Esophagus squamous epithelium (tissue), 5 donors: ENCODE results near the gene DTX4. TPM values are rescaled to one million over a fixed set of nuclear protein-coding genes. Genes with fewer than 3 reads are reported as not detected.

Source experiments
- DNase-seq: peaks from one replicate; lab custom pipeline; 2025; lab: John Stamatoyannopoulos, UW
- H3K27ac ChIP-seq, 4 donors: fragments of 200-600 bp; sonication (generic); one replicate each; pipeline ENCODE4 v1.5.1; 2016 to 2019; ENCODE audit warnings: mild to moderate bottlenecking in 1 of 4
- H3K27me3 ChIP-seq, 4 donors: fragments of 200-600 bp; sonication (generic); 1 replicate in 3 of 4; 2 replicates in 1 of 4; pipeline versions ENCODE4 v1.5.1 to v1.6.0; 2017 to 2021; ENCODE audit warnings: antibody characterized with exemption in 1 of 4
- H3K36me3 ChIP-seq, 3 donors: fragments of 200-600 bp; sonication (generic); one replicate each; pipeline ENCODE4 v1.5.1; 2016 to 2019
- H3K4me1 ChIP-seq, 3 donors: fragments of 200-600 bp; sonication (generic); one replicate each; pipeline ENCODE4 v1.5.1; 2017 to 2019
- H3K4me3 ChIP-seq, 4 donors: fragments of 200-600 bp; sonication (generic); 1 replicate in 3 of 4; 2 replicates in 1 of 4; pipeline ENCODE4 v1.5.1; 2016 to 2019; ENCODE audit warnings: mild to moderate bottlenecking in 2 of 4, moderate library complexity in 1 of 4
- H3K9me3 ChIP-seq, 3 donors: fragments of 200-600 bp; sonication (generic); one replicate each; pipeline ENCODE4 v1.5.1; 2016 to 2019
- CTCF ChIP-seq, 6 experiments: fragments of 450-650 bp in 4 of 6; fragments of 200-600 bp in 2 of 6; sonication (generic) in 2 of 6; IDR thresholded peaks; one replicate each; pipeline ENCODE4 v1.5.1; 2016 to 2019; ENCODE audit warnings: antibody characterized with exemption in 6 of 6, mild to moderate bottlenecking in 4 of 6, moderate library complexity in 4 of 6
- POLR2A ChIP-seq, 4 donors: fragments of 450-650 bp; IDR thresholded peaks; one replicate each; pipeline ENCODE4 v1.6.1; 2017; ENCODE audit warnings: antibody characterized with exemption in 4 of 4, mild to moderate bottlenecking in 4 of 4, moderate library complexity in 3 of 4
- WGBS, 2 donors: methylation state at CpG; one replicate each; pipeline ENCODE4 v1.1.5; 2018; 5-methylcytosine and 5-hydroxymethylcytosine counted together
- intact Hi-C: fragments of 100-400 bp; cut with DNase I; formaldehyde crosslinking; loops from one replicate; pipeline ENCODE4 v1.15.0; 2022
- total RNA-seq, 4 donors: library from RNA; depleted of rRNA; stranded (reverse); fragments of >200 nt; gene quantifications; one replicate each; pipeline ENCODE4 v1.1.0, GENCODE V29; 2016
- donor health status: DM: yes; HTN: yes; CAD: no.

The DTX4 gene
- total RNA-seq, 4 donors from 2014 or later: 2.4 to 8.4 (median 4.6) TPM

- Histone ChIP-seq H3K4me1 (peaks cover 0 to 54% (median 33%) of the 10 kb centered on the region in 3 donors), H3K27ac (no peak overlapping the region), H3K9me3 (no peaks in the 10 kb centered on the region), H3K4me3 (no peak overlapping the region), H3K27me3 (no peaks in the 10 kb centered on the region), H3K36me3 (peaks cover 0 to 54% (median 4%) of the 10 kb centered on the region in 3 donors)
- WGBS, 2 donors: 37 to 59% methylated on average over 4 of the region's 4 CpGs
- DNase-seq: no peak
- intact Hi-C loops: no loop called here
- TF ChIP-seq POLR2A (IDR thresholded peaks at IDR 0.05) (no peak), CTCF (IDR thresholded peaks at IDR 0.05) (no peak)
These were observed 18.1 kb downstream of the DTX4 start for GRCh38 chr11:59189986-59190385.

GRCh38 chr11:59191095-59191494 lies 19.2 kb downstream of the DTX4 start:
- Histone ChIP-seq H3K36me3 (peaks cover 0 to 65% (median 4%) of the 10 kb centered on the region in 3 donors), H3K9me3 (no peaks in the 10 kb centered on the region), H3K27me3 (no peaks in the 10 kb centered on the region), H3K4me1 (peaks cover 0 to 43% (median 24%) of the 10 kb centered on the region in 3 donors), H3K4me3 (no peak overlapping the region), H3K27ac (no peak overlapping the region)
- WGBS, 2 donors: 82 to 95% methylated on average over 4 of the region's 4 CpGs
- intact Hi-C loops: no loop called here
- TF ChIP-seq CTCF (IDR thresholded peaks at IDR 0.05) (no peak), POLR2A (IDR thresholded peaks at IDR 0.05) (no peak)
- no peak for DNase-seq

GRCh38 chr11:59191890-59192289 lies 20.0 kb downstream of the DTX4 start:
- Histone ChIP-seq H3K27me3 (no peaks in the 10 kb centered on the region), H3K4me3 (no peak overlapping the region), H3K4me1 (peaks cover 0 to 35% (median 16%) of the 10 kb centered on the region in 3 donors), H3K36me3 (peaks cover 0 to 72% (median 4%) of the 10 kb centered on the region in 3 donors), H3K9me3 (no peaks in the 10 kb centered on the region), H3K27ac (no peak overlapping the region)
- no peak for TF ChIP-seq POLR2A (IDR thresholded peaks at IDR 0.05)
- no peak for TF ChIP-seq CTCF (IDR thresholded peaks at IDR 0.05)
- DNase-seq: no peak
- 78 to 89% methylated on average over 5 to 8 of the region's 8 CpGs for WGBS, 2 donors
- intact Hi-C loops: no loop called here

- intact Hi-C loops: no loop called here
- no peak for DNase-seq
- 85 to 93% methylated on average over 3 to 4 of the region's 4 CpGs for WGBS, 2 donors
- Histone ChIP-seq H3K36me3 (peaks cover 0 to 75% (median 4%) of the 10 kb centered on the region in 3 donors), H3K27me3 (no peaks in the 10 kb centered on the region), H3K4me3 (no peak overlapping the region), H3K27ac (no peak overlapping the region), H3K9me3 (no peaks in the 10 kb centered on the region), H3K4me1 (peaks cover 0 to 29% (median 15%) of the 10 kb centered on the region in 3 donors)
- TF ChIP-seq CTCF (IDR thresholded peaks at IDR 0.05) (no peak), POLR2A (IDR thresholded peaks at IDR 0.05) (no peak)
These were observed 20.6 kb downstream of the DTX4 start for GRCh38 chr11:59192446-59193020.

GRCh38 chr11:59193587-59194130 lies 21.7 kb downstream of the DTX4 start:
- Histone ChIP-seq H3K27me3 (no peaks in the 10 kb centered on the region), H3K4me3 (no peak overlapping the region), H3K4me1 (peaks cover 0 to 27% (median 11%) of the 10 kb centered on the region in 3 donors), H3K9me3 (no peaks in the 10 kb centered on the region), H3K27ac (no peak overlapping the region), H3K36me3 (peaks cover 0 to 81% (median 4%) of the 10 kb centered on the region in 3 donors)
- TF ChIP-seq POLR2A (IDR thresholded peaks at IDR 0.05): no peak
- TF ChIP-seq CTCF (IDR thresholded peaks at IDR 0.05): no peak
- DNase-seq: no peak
- WGBS, 2 donors: 76 to 85% methylated on average over 10 of the region's 10 CpGs
- intact Hi-C loops: no loop called here
